Naive B cell (primary cell): Measurements from ENCODE around the gene MARCHF9. TPM values are rescaled to one million over a fixed set of nuclear protein-coding genes. Genes with fewer than 3 reads are reported as not detected.

Source experiments
- ATAC-seq, 2 donors: fragments of 150-1000 bp; cut with Tn5 transposase; 2 replicates each; pipeline ENCODE4 v1.10.0; 2021; ENCODE audit warnings: low read depth in 2 of 2, mild to moderate bottlenecking in 2 of 2, moderate library complexity in 2 of 2
- DNase-seq: peaks from one replicate; pipeline ENCODE4 v3.0.0; 2022
- H3K27ac Mint-ChIP-seq, 6 donors: one replicate each; pipeline ENCODE4 v1.8.0; 2020 to 2022; ENCODE audit warnings: mild to moderate bottlenecking in 6 of 6, mixed read lengths in 6 of 6, moderate library complexity in 5 of 6, inconsistent platforms in 2 of 6
- H3K27me3 Mint-ChIP-seq, 3 donors: one replicate each; pipeline ENCODE4 v1.8.0; 2021 to 2022; ENCODE audit warnings: mixed read lengths in 3 of 3, mild to moderate bottlenecking in 1 of 3
- H3K36me3 Mint-ChIP-seq, 2 donors: one replicate each; pipeline ENCODE4 v1.8.0; 2020 to 2022; ENCODE audit warnings: mixed read lengths in 2 of 2, inconsistent platforms in 1 of 2, mild to moderate bottlenecking in 1 of 2
- H3K4me1 Mint-ChIP-seq, 3 donors: one replicate each; pipeline ENCODE4 v1.8.0; 2020 to 2022; ENCODE audit warnings: mixed read lengths in 3 of 3, inconsistent platforms in 1 of 3, mild to moderate bottlenecking in 1 of 3, moderate library complexity in 1 of 3
- H3K4me3 Mint-ChIP-seq, 8 donors: one replicate each; pipeline ENCODE4 v1.8.0; 2020 to 2022; ENCODE audit warnings: mild to moderate bottlenecking in 8 of 8, mixed read lengths in 8 of 8, moderate library complexity in 8 of 8, inconsistent platforms in 2 of 8
- H3K9me3 Mint-ChIP-seq, 7 donors: one replicate each; pipeline ENCODE4 v1.8.0; 2020 to 2022; ENCODE audit warnings: mixed read lengths in 7 of 7, mild to moderate bottlenecking in 5 of 7, inconsistent platforms in 2 of 7, moderate library complexity in 1 of 7
- polyA plus RNA-seq, 6 donors: library from polyadenylated mRNA; unstranded; fragments of 300-500 nt; fragmentation: Illumina TruSeq; gene quantifications; one replicate each; pipeline ENCODE4 v1.2.3, GENCODE V29; 2021; ENCODE audit warnings: low read depth in 6 of 6

MARCHF9 gene
- polyA plus RNA-seq, 6 donors from 2014 or later = 10.9 to 21.0 (median 14.2) TPM

DNA sequence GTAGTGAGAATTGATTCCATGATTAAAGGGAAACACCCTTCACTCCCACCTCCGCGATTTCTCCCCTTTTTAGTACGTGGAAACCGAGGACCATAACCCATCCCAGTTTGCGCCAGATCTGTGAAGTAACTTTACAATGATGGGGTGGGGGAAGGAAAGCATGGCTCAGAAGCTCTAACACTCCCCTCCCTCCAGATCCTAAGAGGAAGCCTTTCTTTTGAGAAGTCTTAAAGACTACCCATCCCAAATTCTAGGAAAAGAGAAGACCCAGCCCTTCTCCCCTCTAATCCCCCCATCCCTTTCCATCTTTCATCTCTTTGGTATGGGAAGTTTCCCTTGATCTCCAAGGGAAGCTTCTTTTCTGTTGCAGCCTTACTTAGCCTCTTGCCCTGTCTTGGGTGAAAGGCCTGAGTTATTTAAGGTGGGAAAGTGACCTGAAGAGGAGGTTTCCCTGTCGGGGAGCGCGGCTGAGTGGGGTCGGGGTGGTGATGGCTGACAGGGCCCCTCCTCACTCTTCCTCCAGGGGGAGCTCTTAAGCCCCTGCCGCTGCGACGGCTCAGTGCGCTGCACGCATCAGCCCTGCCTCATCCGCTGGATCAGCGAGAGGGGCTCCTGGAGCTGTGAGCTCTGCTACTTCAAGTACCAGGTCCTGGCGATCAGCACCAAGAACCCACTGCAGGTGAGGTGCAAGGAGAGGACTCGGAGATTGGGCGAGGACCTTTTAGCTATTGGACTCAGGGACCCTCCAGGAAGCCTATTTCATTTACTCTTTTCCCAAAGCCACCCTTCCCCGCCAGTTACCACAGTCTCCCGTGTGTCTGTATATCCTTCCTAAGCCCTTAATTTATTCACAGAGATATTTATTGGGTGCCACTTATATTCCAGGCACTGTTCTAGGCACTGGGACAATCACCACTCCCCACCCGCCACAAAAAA, 1.8 kb downstream of the MARCHF9 start:
- Mint-ChIP-seq H3K9me3 (no peaks in the 10 kb centered on the region), H3K4me3 (peak overlapping the region; percentile 83 to 96 (median 92)), H3K27me3 (no peaks in the 10 kb centered on the region), H3K4me1 (peaks cover 64 to 76% (median 74%) of the 10 kb centered on the region in 3 donors), H3K36me3 (peaks cover 7 to 8% of the 10 kb centered on the region in 2 donors), H3K27ac (peak overlapping the region; percentile 66 to 98 (median 95))
- ATAC-seq = peak; percentile 18 to 20
- DNase-seq = peak; percentile 60

DNA sequence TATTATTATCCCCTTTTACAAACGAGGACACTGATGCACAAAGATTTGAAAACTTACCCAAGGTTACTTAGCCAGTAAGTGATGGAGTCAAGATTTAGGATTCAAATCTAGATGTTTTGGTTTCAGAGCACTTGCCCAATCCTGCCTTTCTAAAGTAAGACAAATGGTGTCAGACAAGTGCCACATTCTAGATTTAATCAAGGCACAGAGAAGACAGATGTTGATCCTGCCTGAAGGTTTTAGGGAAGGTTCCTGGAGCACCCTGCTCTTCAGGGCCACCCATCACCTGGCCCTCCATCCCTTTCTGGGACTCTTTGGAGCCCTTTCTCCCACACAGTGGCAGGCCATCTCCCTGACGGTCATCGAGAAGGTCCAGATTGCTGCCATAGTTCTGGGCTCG, 2.9 kb downstream of the MARCHF9 start:
- DNase-seq (no peak), ATAC-seq (no peak)
- Mint-ChIP-seq H3K36me3 (peaks cover 7 to 8% of the 10 kb centered on the region in 2 donors), H3K27me3 (no peaks in the 10 kb centered on the region), H3K27ac (peak overlapping the region in 1 of 6 donors; percentile 83), H3K4me1 (peaks cover 61 to 66% (median 65%) of the 10 kb centered on the region in 3 donors), H3K9me3 (no peaks in the 10 kb centered on the region), H3K4me3 (peak overlapping the region in 3 of 8 donors; percentile 30 to 55 (median 46))

DNA sequence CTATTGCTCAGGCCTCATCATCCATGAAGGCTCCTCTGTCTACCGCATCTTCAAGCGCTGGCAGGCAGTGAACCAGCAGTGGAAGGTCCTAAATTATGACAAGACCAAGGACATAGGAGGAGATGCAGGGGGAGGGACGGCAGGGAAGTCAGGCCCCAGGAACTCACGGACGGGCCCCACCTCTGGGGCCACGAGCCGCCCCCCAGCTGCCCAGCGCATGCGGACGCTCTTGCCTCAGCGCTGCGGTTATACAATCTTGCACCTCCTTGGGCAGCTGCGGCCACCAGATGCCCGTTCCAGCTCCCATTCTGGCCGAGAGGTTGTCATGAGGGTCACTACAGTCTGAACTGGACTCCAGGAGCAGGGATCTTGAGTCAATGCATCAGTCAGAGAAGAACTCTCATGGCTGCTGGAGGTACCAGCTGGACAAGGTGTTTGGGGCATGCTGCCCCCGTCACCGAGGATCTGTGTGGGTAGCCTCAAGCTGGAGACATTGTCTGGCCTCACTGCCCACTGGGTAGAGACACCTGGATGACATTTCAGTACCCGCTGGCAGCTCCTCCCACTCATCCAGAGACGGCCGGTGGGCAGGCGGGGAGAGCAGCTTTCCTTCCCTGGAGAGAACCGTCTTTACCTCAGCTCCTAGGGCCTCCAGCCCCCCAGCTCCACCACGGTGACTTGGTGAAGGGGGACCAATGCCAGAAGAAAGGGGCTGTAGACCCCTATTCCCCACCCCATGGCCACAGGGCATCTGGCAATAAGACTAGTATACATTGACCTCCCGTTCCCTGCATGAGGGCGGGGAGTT, 3.9 kb downstream of the MARCHF9 start:
- H3K36me3 Mint-ChIP-seq = peaks cover 7 to 8% of the 10 kb centered on the region in 2 donors
- peak overlapping the region in 4 of 8 donors; percentile 44 to 74 (median 52) for H3K4me3 Mint-ChIP-seq
- peak overlapping the region in 2 of 6 donors; percentile 49 to 74 for H3K27ac Mint-ChIP-seq
- ATAC-seq (no peak), DNase-seq (no peak)
- no peaks in the 10 kb centered on the region for H3K27me3 Mint-ChIP-seq
- peaks cover 53 to 64% (median 59%) of the 10 kb centered on the region in 3 donors for H3K4me1 Mint-ChIP-seq
- H3K9me3 Mint-ChIP-seq = no peaks in the 10 kb centered on the region

DNA sequence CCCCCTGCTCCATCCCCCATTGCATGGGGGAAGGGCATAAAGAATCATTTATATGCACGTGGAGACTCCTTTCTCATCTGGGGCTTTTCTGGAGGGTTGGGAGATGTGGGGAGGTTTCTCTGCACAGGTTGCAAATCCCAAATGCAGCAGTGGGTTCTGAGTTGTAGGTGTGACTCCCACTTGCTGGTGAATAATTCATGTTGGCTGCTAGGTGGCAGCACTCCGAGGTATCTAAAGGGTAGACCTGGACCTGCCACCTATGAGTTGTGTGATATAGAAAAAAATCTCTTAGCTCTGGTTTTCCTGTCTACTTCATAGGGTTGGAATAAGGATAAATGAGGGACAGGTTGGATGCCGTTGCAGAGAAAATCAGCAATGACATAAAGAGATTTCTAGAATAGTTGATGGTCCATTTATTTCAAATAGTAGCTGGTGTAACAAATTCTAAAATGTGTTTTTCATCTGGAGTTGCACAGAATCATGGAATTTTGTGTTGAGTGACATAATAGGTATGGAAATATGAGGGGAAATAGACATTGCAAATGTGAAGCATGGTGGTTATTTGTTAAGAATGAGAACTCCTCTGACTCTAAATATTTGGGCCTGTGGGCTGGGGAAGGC, 4.6 kb downstream of the MARCHF9 start:
- Mint-ChIP-seq H3K36me3 (peaks cover 7 to 8% of the 10 kb centered on the region in 2 donors), H3K9me3 (no peaks in the 10 kb centered on the region), H3K4me1 (peaks cover 50 to 62% (median 59%) of the 10 kb centered on the region in 3 donors), H3K4me3 (peak overlapping the region in 3 of 8 donors; percentile 16 to 74 (median 45)), H3K27ac (peak overlapping the region in 4 of 6 donors; percentile 49 to 76 (median 70)), H3K27me3 (peaks cover 0 to 6% (median 5%) of the 10 kb centered on the region in 3 donors)
- peak in 1 of 2 donors; percentile 11 for ATAC-seq
- no peak for DNase-seq

DNA sequence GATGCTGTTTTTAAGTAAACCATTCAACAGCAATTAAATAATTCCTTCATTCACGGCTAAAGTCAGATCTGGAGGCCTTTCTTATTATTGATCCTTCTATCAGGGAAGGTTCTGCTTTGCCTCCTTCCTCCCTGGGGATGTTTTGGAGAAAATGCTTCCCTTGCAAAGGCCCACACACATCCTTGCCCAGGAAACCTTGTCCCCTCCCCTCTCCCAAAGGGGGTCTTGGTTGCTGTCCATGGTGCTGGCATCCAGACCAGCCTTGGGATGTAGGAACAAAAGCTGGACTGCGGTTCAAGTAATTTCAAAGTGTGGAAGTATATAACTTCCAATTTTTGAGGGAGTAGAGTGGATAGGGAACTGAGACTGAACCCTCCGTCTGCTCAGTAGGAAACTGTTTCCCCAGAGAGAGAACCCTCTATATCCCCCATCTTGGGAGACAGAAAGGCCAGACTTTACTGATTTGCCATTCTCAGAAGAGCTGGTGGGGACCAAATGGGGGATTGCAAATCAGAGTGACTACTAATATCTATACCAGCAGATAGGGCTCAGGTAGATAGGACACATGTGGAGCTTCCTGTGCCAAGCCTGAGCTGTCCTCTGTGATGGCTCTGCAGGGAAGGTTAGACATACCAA, 5.6 kb downstream of the MARCHF9 start:
- Mint-ChIP-seq H3K27ac (peak overlapping the region in 1 of 6 donors; percentile 26), H3K36me3 (peaks cover 7 to 8% of the 10 kb centered on the region in 2 donors), H3K4me3 (peak overlapping the region in 1 of 8 donors; percentile 74), H3K4me1 (peaks cover 54 to 67% (median 65%) of the 10 kb centered on the region in 3 donors), H3K9me3 (no peaks in the 10 kb centered on the region), H3K27me3 (peaks cover 0 to 15% (median 13%) of the 10 kb centered on the region in 3 donors)
- ATAC-seq = no peak
- no peak for DNase-seq

DNA sequence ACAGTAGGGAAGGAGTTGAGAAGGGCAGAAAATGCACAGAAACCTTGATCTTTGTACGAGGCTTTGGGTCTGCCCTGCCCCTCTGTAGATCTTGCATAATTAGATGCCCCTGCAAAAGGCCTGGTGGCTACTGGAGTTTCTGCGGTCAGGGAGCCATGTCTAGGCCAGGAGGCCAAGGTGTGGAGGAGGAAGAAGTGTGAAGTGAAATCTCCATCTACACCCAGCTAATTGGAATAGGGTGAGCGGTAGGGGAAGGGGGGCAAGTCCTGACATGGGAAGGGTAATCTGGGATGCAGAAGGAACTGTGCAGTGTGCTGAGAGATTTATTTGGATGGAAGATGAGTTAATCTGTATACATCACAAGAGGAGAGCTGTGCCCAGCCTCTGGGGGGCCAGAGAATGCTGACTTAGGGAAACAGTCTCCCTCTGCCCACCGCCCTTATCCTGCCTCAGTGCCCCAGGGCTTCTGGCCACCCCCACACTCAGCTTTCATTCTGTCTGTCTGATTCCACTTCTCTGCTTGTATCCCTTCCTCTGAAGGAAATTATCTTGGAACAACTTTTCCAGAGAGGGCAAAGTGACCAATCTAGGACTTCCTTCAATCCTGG, 6.6 kb downstream of the MARCHF9 start:
- Mint-ChIP-seq H3K4me3 (peak overlapping the region in 1 of 8 donors; percentile 6), H3K27ac (peak overlapping the region in 1 of 6 donors; percentile 53)

DNA sequence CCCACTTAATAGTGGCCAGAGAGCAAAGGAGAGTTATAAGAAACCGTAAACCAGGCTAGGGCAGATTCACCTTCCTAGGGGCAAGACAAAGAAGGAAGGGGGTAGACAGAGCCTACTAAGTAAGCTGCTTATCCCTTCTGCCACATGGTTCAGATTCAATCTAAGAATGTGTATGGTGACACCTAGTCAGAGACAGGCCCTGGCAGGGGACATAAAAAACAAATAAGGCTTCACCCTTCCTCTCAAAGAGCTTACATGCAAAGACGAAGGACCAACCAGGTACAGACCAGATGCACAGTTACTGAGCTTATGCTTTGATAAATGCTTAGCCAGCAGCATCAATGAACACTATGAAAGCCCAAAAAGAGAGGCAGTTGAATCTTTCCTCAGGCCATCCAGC, 7.6 kb downstream of the MARCHF9 start:
- peak overlapping the region in 1 of 8 donors; percentile 81 for H3K4me3 Mint-ChIP-seq
- peaks cover 52 to 66% (median 65%) of the 10 kb centered on the region in 3 donors for H3K4me1 Mint-ChIP-seq

More for the DNA sequence above, 6.6 kb downstream of the MARCHF9 start:
- Mint-ChIP-seq H3K36me3 (peaks cover 7 to 8% of the 10 kb centered on the region in 2 donors), H3K27me3 (peaks cover 4 to 25% (median 19%) of the 10 kb centered on the region in 3 donors), H3K9me3 (no peaks in the 10 kb centered on the region), H3K4me1 (peaks cover 56 to 69% (median 68%) of the 10 kb centered on the region in 3 donors)
- ATAC-seq (no peak), DNase-seq (no peak)

DNA sequence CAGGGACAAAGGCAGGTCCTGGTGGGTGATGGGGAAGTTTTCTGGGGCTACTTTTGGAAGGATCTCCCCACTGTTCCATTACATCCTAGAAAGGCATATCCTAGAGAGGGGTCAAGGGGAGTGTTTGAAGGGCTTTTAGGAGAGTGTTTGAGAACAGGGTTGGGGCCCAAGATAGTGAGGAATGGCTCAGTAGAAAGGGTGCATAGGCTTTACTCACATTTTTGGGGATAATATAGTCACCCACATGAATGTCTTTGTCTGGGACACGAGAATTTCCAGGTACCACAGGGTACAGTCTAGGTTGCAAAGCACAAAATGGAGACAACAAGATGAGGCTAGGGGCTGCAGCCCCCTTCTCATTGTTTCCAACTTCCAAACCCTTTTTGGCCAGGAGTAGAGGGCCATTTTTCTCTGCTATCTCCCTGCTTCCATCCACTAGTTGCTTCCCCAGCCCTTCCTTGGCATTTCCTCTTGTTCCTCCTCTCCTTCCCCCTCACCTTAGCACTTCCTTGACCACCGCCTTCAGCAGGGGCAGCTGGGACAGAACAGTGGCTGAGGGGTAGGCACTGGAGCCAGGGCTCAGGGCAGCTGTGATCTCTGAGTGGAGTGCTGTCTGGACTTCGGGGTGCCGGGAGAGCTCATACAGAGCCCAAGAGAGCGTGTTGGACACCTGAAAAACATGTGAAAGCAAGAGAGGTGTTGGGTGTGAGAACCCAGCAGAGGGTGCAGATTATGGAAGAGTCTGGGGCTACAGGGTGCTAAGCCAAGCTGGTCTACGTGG, 9.2 kb downstream of the MARCHF9 start:
- Mint-ChIP-seq H3K4me3 (peak overlapping the region; percentile 9 to 93 (median 90)), H3K27ac (peak overlapping the region in 1 of 6 donors; percentile 37), H3K27me3 (peaks cover 14 to 40% (median 30%) of the 10 kb centered on the region in 3 donors), H3K36me3 (peaks cover 0 to 8% of the 10 kb centered on the region in 2 donors), H3K9me3 (no peaks in the 10 kb centered on the region), H3K4me1 (peaks cover 46 to 57% (median 54%) of the 10 kb centered on the region in 3 donors)
- DNase-seq = no peak
- ATAC-seq = no peak

More for the DNA sequence above, 7.6 kb downstream of the MARCHF9 start:
- peaks cover 7 to 8% of the 10 kb centered on the region in 2 donors for H3K36me3 Mint-ChIP-seq
- peaks cover 11 to 30% (median 29%) of the 10 kb centered on the region in 3 donors for H3K27me3 Mint-ChIP-seq
- DNase-seq = no peak
- H3K9me3 Mint-ChIP-seq = no peaks in the 10 kb centered on the region
- no peak overlapping the region for H3K27ac Mint-ChIP-seq
- ATAC-seq = no peak

DNA sequence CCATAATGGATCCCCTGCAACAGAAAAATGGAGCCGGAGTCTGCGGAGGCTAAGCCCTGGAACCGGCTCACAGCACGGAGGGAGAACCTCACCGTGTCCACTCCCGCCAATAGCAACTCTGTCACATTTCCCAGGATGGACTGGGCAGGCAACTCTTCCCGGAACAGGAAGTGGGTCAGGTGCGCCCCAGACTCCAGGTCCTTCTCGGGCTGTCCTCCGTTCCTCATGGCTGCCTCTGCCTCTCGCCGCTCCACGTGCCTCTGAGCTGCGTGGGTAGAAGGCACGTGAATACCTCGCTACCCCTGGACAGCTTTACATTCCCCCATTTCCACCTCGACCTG, 9.7 kb downstream of the MARCHF9 start:
- H3K4me1 Mint-ChIP-seq = peaks cover 41 to 52% (median 49%) of the 10 kb centered on the region in 3 donors
- peaks cover 0 to 4% of the 10 kb centered on the region in 2 donors for H3K36me3 Mint-ChIP-seq
- ATAC-seq (peak; percentile 21 to 24), DNase-seq (no peak)
- H3K27me3 Mint-ChIP-seq = peaks cover 14 to 40% (median 30%) of the 10 kb centered on the region in 3 donors
- H3K27ac Mint-ChIP-seq = peak overlapping the region in 3 of 6 donors; percentile 34 to 79 (median 71)
- no peaks in the 10 kb centered on the region for H3K9me3 Mint-ChIP-seq
- peak overlapping the region in 7 of 8 donors; percentile 81 to 93 (median 90) for H3K4me3 Mint-ChIP-seq

DNA sequence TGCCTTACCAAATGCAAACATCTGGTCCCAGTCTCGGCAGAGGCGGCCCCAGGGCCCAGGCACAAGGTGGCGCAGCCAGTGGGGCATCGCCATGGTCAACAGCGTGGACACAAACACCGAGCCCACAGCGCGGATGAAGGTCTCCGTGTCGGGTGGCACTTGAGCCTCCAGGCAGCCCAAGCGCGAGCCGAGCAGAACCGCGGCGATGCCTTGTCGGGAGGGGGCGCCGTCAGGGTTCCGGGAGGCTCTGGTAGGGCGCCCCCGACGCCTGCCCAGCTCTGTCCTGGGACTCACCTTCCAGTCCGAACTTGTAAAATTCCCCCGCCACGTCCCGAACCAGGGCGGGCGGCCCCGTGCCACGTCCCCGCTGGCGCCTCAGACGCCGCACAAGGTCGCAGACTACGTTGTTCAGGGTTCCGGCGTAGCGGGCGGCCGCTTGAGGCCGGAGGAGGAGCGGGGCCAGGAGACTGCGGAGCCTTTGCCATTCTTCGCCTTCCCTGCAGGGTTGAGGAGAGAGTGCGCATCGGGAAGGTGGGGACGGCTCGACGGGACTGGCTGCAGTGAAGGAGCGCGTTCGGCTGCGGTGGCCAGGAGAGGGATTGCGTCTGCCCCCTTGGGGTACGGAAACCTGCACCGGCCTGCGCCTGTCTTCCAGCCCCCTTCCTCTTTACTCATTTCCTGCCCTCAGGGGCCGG, 10.2 kb downstream of the MARCHF9 start:
- Mint-ChIP-seq H3K4me3 (peak overlapping the region; percentile 81 to 94 (median 90)), H3K4me1 (peaks cover 39 to 48% (median 47%) of the 10 kb centered on the region in 3 donors), H3K27ac (peak overlapping the region in 4 of 6 donors; percentile 34 to 84 (median 68)), H3K36me3 (peaks cover 0 to 5% of the 10 kb centered on the region in 2 donors), H3K27me3 (peaks cover 14 to 40% (median 30%) of the 10 kb centered on the region in 3 donors), H3K9me3 (no peaks in the 10 kb centered on the region)
- DNase-seq (no peak), ATAC-seq (peak; percentile 76 to 78)
